Right renal pelvis (tissue), 4 donors: ENCODE measurements around the gene RASGEF1B. TPM values are rescaled to one million over a fixed set of nuclear protein-coding genes. Genes with fewer than 3 reads are reported as not detected.
"Not testable (repeated sequence)": the region's sequence is repeated elsewhere in the genome, so short reads cannot be mapped to it uniquely, and the experiment has no call there.

ENCODE experiments used
- DNase-seq, 4 donors: peaks; one replicate each; pipeline ENCODE4 v3.0.0-alpha.2; 2013; ENCODE audit warnings: low read depth in 4 of 4, low spot score in 3 of 4, missing footprints in 1 of 4
- polyA plus RNA-seq, 4 donors: library from polyadenylated mRNA; unstranded; fragments of 120-200 nt; gene quantifications; one replicate each; pipeline ENCODE4 v1.2.1, GENCODE V29; 2013; ENCODE audit not compliant: insufficient read length in 4 of 4

Gene RASGEF1B
- polyA plus RNA-seq, 4 donors, result 11.6 to 14.1 (median 12.6) TPM

- no peak for DNase-seq
Observed at GRCh38 chr4:81436941-81437574, 34.6 kb downstream of the RASGEF1B start.

GRCh38 chr4:81436096-81436495 lies 35.6 kb downstream of the RASGEF1B start:
- DNase-seq, result no peak

- DNase-seq, result no peak
Observed at GRCh38 chr4:81432825-81433224, 38.9 kb downstream of the RASGEF1B start.

GRCh38 chr4:81431971-81432370 lies 39.7 kb downstream of the RASGEF1B start:
- no peak for DNase-seq

- no peak for DNase-seq
Observed at GRCh38 chr4:81429607-81430006, 42.1 kb downstream of the RASGEF1B start.

- no peak for DNase-seq
Observed at GRCh38 chr4:81429031-81429430, 42.7 kb downstream of the RASGEF1B start.

GRCh38 chr4:81428002-81428401 lies 43.7 kb downstream of the RASGEF1B start:
- DNase-seq, result no peak

- peak in 1 of 4 donors; percentile 13 for DNase-seq
Observed at GRCh38 chr4:81427344-81427821, 44.3 kb downstream of the RASGEF1B start.

- DNase-seq, result no peak
Observed at GRCh38 chr4:81426770-81427289, 44.9 kb downstream of the RASGEF1B start.

- DNase-seq, result no peak
Observed at GRCh38 chr4:81424816-81425755, 46.6 kb downstream of the RASGEF1B start.

- no peak for DNase-seq
Observed at GRCh38 chr4:81424336-81424735, 47.4 kb downstream of the RASGEF1B start.

GRCh38 chr4:81422595-81422994 lies 49.1 kb downstream of the RASGEF1B start:
- DNase-seq, result no peak

- no peak for DNase-seq
Observed at GRCh38 chr4:81421346-81422218, 50.1 kb downstream of the RASGEF1B start.

- no peak for DNase-seq
Observed at GRCh38 chr4:81418572-81418971, 53.1 kb downstream of the RASGEF1B start.

GRCh38 chr4:81412946-81413495 lies 58.7 kb downstream of the RASGEF1B start:
- DNase-seq, result peak in 1 of 4 donors; percentile 19

GRCh38 chr4:81410680-81411079 lies 61.0 kb downstream of the RASGEF1B start:
- DNase-seq, result no peak

- no peak for DNase-seq
Observed at GRCh38 chr4:81409836-81410235, 61.9 kb downstream of the RASGEF1B start.

GRCh38 chr4:81408341-81408740 lies 63.4 kb downstream of the RASGEF1B start:
- no peak for DNase-seq

GRCh38 chr4:81407726-81408125 lies 64.0 kb downstream of the RASGEF1B start:
- DNase-seq, result no peak

- DNase-seq, result not testable (repeated sequence)
Observed at GRCh38 chr4:81406481-81406880, 65.2 kb downstream of the RASGEF1B start.
